ENCODE measurements around the gene SHFL.

DNA sequence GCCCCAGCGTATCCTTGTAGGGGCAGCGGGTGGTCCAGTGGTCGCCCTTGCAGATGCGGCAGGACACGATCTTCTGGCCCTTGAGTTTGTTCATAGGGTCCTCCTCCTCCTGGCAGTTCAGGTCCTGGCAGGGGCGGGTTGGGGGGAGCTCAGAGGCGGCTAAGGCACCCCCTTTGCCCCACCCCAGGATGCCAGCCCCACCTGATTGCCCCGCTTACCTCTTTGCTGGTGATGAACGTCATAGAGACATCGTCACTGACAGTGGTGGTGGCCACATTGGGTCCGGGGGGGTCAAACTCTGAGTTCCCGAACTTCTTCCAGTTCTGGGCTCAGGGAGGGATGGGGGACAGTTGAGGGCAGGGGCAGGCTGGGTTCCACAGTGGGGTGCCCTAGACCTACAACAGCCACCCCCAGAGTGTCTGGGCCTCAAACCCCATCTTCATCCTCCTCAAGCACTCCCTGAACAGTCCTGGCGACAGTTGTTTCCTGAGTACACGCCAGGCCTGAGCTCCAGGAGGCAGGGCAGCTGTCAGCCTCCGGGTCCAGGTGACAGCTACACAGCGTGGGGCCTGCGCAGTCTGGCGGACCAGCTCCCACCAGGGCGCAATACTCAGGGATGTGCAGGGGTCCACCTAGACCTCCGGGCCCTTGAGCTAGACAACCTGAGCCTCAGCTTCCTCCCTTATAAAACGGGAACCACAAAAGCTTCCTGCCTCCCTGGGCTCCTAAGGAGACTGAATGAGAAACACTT, 30.9 kb downstream of the SHFL start:
- TF ChIP-seq, protein P1, sequence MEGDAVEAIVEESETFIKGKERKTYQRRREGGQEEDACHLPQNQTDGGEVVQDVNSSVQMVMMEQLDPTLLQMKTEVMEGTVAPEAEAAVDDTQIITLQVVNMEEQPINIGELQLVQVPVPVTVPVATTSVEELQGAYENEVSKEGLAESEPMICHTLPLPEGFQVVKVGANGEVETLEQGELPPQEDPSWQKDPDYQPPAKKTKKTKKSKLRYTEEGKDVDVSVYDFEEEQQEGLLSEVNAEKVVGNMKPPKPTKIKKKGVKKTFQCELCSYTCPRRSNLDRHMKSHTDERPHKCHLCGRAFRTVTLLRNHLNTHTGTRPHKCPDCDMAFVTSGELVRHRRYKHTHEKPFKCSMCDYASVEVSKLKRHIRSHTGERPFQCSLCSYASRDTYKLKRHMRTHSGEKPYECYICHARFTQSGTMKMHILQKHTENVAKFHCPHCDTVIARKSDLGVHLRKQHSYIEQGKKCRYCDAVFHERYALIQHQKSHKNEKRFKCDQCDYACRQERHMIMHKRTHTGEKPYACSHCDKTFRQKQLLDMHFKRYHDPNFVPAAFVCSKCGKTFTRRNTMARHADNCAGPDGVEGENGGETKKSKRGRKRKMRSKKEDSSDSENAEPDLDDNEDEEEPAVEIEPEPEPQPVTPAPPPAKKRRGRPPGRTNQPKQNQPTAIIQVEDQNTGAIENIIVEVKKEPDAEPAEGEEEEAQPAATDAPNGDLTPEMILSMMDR (IDR thresholded peaks at IDR 0.05) = no peak
- no peak for TF ChIP-seq EP300 (IDR thresholded peaks at IDR 0.05)
